DOHH2 (cell line): ENCODE data around the gene WSCD2.

Experiments
- H3F3A ChIP-seq: fragments of 200-600 bp; sonication (generic), shearing (Covaris generic); 2 replicates; pipeline ENCODE4 v1.6.0; 2016; ENCODE audit warnings: antibody characterized with exemption, mild to moderate bottlenecking; ENCODE audit not compliant: control insufficient read depth, insufficient read depth
- H3K27ac ChIP-seq: fragments of 200-600 bp; sonication (generic); 2 replicates; pipeline ENCODE4 v1.5.1; 2014; ENCODE audit warnings: low read depth, mild to moderate bottlenecking, low read length, moderate library complexity
- H3K27me3 ChIP-seq: fragments of 200-600 bp; sonication (generic); 2 replicates; pipeline ENCODE4 v1.6.1; 2014; ENCODE audit warnings: mild to moderate bottlenecking, low read length, mixed read lengths; ENCODE audit not compliant: control insufficient read depth
- H3K36me3 ChIP-seq: fragments of 200-600 bp; sonication (generic); 2 replicates; pipeline ENCODE4 v1.6.1; 2014; ENCODE audit warnings: mild to moderate bottlenecking, low read length, moderate library complexity, mixed read lengths; ENCODE audit not compliant: control insufficient read depth
- H3K4me1 ChIP-seq: fragments of 200-600 bp; sonication (generic); 2 replicates; pipeline ENCODE4 v1.6.1; 2014; ENCODE audit warnings: mild to moderate bottlenecking, low read length, mixed read lengths; ENCODE audit not compliant: control insufficient read depth
- H3K4me2 ChIP-seq: fragments of 200-600 bp; sonication (generic); 2 replicates; pipeline ENCODE4 v1.6.0; 2014; ENCODE audit warnings: mild to moderate bottlenecking, low read length, moderate library complexity
- H3K4me3 ChIP-seq: fragments of 200-600 bp; sonication (generic); 2 replicates; pipeline ENCODE4 v1.5.1; 2014; ENCODE audit warnings: mild to moderate bottlenecking, low read length, mixed read lengths
- H3K79me2 ChIP-seq: fragments of 200-600 bp; sonication (generic); 2 replicates; pipeline ENCODE4 v1.6.1; 2014; ENCODE audit warnings: mild to moderate bottlenecking, low read length, mixed read lengths; ENCODE audit not compliant: control insufficient read depth
- H3K9me2 ChIP-seq: fragments of 200-600 bp; sonication (generic); replicated peaks from 2 replicates; pipeline ENCODE4 v1.6.1; 2014; ENCODE audit warnings: mild to moderate bottlenecking, low read length, mixed read lengths; ENCODE audit not compliant: control insufficient read depth
- H3K9me3 ChIP-seq: fragments of 200-600 bp; sonication (generic); 2 replicates; pipeline ENCODE4 v1.6.1; 2014; ENCODE audit warnings: antibody characterized with exemption, low read length, mixed read lengths; ENCODE audit not compliant: control insufficient read depth, insufficient read depth
- H4K20me1 ChIP-seq: fragments of 200-600 bp; sonication (generic); 2 replicates; pipeline ENCODE4 v1.6.0; 2014; ENCODE audit warnings: low read depth, mild to moderate bottlenecking, antibody characterized with exemption, low read length, moderate library complexity; ENCODE audit not compliant: control insufficient read depth, insufficient read depth
- CTCF ChIP-seq: fragments of 200-600 bp; sonication (generic); IDR thresholded peaks from one replicate; pipeline ENCODE4 v1.5.1; 2014; ENCODE audit warnings: antibody characterized with exemption, mild to moderate bottlenecking, low read depth, low read length; ENCODE audit not compliant: poor library complexity, severe bottlenecking
- EZH2phosphoT487 ChIP-seq: fragments of 200-600 bp; sonication (generic); IDR thresholded peaks from 2 replicates; pipeline ENCODE4 v1.6.1; 2017; ENCODE audit warnings: borderline replicate concordance, mild to moderate bottlenecking, antibody characterized with exemption, low read length, moderate library complexity, mixed read lengths

WSCD2 gene

GRCh38 chr12:108144080-108144479 lies 15.0 kb downstream of the WSCD2 start:
- H3K4me1 ChIP-seq = no peaks in the 10 kb centered on the region
- no peaks in the 10 kb centered on the region for H3F3A ChIP-seq
- H3K4me3 ChIP-seq = no peak overlapping the region
- no peaks in the 10 kb centered on the region for H3K79me2 ChIP-seq
- H3K9me2 ChIP-seq = no peaks in the 10 kb centered on the region
- H4K20me1 ChIP-seq = no peaks in the 10 kb centered on the region
- H3K36me3 ChIP-seq = no peaks in the 10 kb centered on the region
- TF ChIP-seq CTCF (no peak), EZH2phosphoT487 (no peak)
- H3K4me2 ChIP-seq = no peak overlapping the region
- H3K9me3 ChIP-seq = no peaks in the 10 kb centered on the region
- H3K27ac ChIP-seq = no peak overlapping the region
- H3K27me3 ChIP-seq = peaks cover 2% of the 10 kb centered on the region; the same call in 1 of the 2 replicates

- Histone ChIP-seq H3K9me3 (no peaks in the 10 kb centered on the region), H3K4me3 (no peak overlapping the region), H3K27ac (no peak overlapping the region), H4K20me1 (no peaks in the 10 kb centered on the region), H3K4me1 (no peaks in the 10 kb centered on the region), H3K79me2 (no peaks in the 10 kb centered on the region), H3K9me2 (no peaks in the 10 kb centered on the region), H3K4me2 (no peak overlapping the region), H3F3A (no peaks in the 10 kb centered on the region), H3K36me3 (no peaks in the 10 kb centered on the region), H3K27me3 (peaks cover 2% of the 10 kb centered on the region; the same call in 1 of the 2 replicates)
- TF ChIP-seq EZH2phosphoT487 (no peak), CTCF (no peak)
These were observed 15.9 kb downstream of the WSCD2 start for GRCh38 chr12:108145011-108145410.

DNA sequence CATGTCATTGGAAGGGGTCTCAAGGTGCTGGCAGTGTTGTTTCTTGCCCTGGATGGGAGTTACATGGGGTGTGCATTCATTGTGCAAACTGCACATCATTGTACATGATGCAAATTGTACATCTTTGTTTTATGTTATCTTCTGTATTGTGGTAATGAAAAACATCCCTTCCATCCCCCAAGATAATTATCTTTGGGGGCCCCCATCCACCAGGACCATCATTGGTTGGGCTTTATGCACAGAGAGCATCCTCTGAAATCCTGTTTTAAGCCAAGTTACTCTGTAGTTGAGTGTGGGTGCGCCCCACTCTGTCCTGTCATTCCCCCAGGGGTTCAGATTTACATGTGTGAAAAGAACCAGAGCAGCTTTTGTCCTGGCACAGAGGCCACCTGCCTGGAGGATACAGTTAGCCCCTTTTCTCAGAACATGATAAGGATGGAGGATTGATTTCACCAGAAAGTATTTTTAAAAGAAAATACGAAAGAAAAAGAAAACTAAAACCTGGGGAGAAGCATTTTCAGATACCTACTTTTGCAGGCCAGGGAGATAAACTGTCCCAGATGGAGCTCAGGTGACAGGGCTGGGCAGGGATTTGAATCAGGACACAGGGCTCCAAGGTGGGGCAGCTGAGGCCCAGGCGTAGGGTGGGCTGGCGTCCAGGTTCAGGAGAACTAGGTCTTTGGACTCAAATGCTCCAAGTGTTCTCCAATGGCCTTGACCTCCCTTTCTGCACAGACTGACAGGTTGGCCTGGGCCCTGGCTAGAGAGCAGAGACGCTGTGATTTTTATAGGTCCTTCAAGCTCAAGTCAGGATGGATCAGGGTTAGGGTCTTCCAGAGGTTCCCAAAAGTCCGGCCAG lies 17.2 kb downstream of the WSCD2 start:
- no peak overlapping the region for H3K4me2 ChIP-seq
- H3K9me3 ChIP-seq = no peaks in the 10 kb centered on the region
- H3K4me3 ChIP-seq = no peak overlapping the region
- H3K27me3 ChIP-seq = peaks cover 2% of the 10 kb centered on the region; the same call in 1 of the 2 replicates
- no peaks in the 10 kb centered on the region for H3K4me1 ChIP-seq
- no peak for TF ChIP-seq CTCF
- TF ChIP-seq EZH2phosphoT487 = no peak
- no peaks in the 10 kb centered on the region for H3F3A ChIP-seq
- H3K27ac ChIP-seq = no peak overlapping the region
- H3K36me3 ChIP-seq = no peaks in the 10 kb centered on the region
- no peaks in the 10 kb centered on the region for H4K20me1 ChIP-seq
- no peaks in the 10 kb centered on the region for H3K79me2 ChIP-seq
- no peaks in the 10 kb centered on the region for H3K9me2 ChIP-seq
